Liver (tissue), 9 donors: ENCODE results near the gene CFAP61. TPM values are rescaled to one million over a fixed set of nuclear protein-coding genes. Genes with fewer than 3 reads are reported as not detected.

ENCODE experiments used
- DNase-seq: peaks from one replicate; pipeline ENCODE4 v3.0.0-alpha.2; 2017; ENCODE audit warnings: low spot score
- H3K27ac ChIP-seq, 2 donors: one replicate each; pipeline ENCODE4 v1.7.0; 2013; ENCODE audit warnings: inconsistent platforms in 2 of 2, low read length in 2 of 2, control low read depth in 1 of 2, low read depth in 1 of 2, mild to moderate bottlenecking in 1 of 2
- H3K27me3 ChIP-seq, 4 donors: one replicate each; pipeline versions ENCODE4 v1.6.1 to v1.7.0; 2013; ENCODE audit warnings: low read length in 3 of 4, inconsistent platforms in 1 of 4, mild to moderate bottlenecking in 1 of 4, moderate library complexity in 1 of 4; ENCODE audit not compliant: control insufficient read depth in 4 of 4, insufficient read depth in 4 of 4
- H3K36me3 ChIP-seq, 4 donors: one replicate each; pipeline versions ENCODE4 v1.6.1 to v1.7.0; 2013; ENCODE audit warnings: low read length in 3 of 4, mild to moderate bottlenecking in 3 of 4, low read depth in 1 of 4, moderate library complexity in 1 of 4; ENCODE audit not compliant: control insufficient read depth in 4 of 4, insufficient read depth in 3 of 4
- H3K4me1 ChIP-seq, 4 donors: one replicate each; pipeline versions ENCODE4 v1.6.1 to v1.7.0; 2013; ENCODE audit warnings: low read length in 3 of 4, mild to moderate bottlenecking in 3 of 4, moderate library complexity in 1 of 4; ENCODE audit not compliant: control insufficient read depth in 4 of 4, insufficient read depth in 4 of 4
- H3K4me3 ChIP-seq, 3 donors: one replicate each; pipeline versions ENCODE4 v1.6.1 to v1.7.0; 2013; ENCODE audit warnings: low read length in 3 of 3, control low read depth in 1 of 3, low read depth in 1 of 3, mild to moderate bottlenecking in 1 of 3
- H3K9ac ChIP-seq, 2 donors: one replicate each; pipeline ENCODE4 v1.7.0; 2013; ENCODE audit warnings: low read length in 2 of 2, mild to moderate bottlenecking in 2 of 2, moderate library complexity in 2 of 2, control low read depth in 1 of 2, low read depth in 1 of 2
- H3K9me3 ChIP-seq, 4 donors: one replicate each; pipeline versions ENCODE4 v1.6.1 to v1.7.0; 2013; ENCODE audit warnings: low read length in 3 of 4; ENCODE audit not compliant: control insufficient read depth in 4 of 4
- CTCF ChIP-seq: fragments of 150-350 bp; IDR thresholded peaks from 2 replicates; pipeline ENCODE4 v1.5.1; 2017; ENCODE audit warnings: improper control_type of control experiment, low read depth, low read length; ENCODE audit not compliant: missing input control
- EGR1 ChIP-seq, 2 donors: IDR thresholded peaks; 2 replicates each; pipeline ENCODE4 v1.6.1; 2016 to 2018; ENCODE audit warnings: antibody characterized with exemption in 2 of 2, low read depth in 2 of 2
- FOXA1 ChIP-seq: IDR thresholded peaks from 2 replicates; pipeline ENCODE4 v1.6.1; 2016; ENCODE audit warnings: antibody characterized with exemption
- FOXA2 ChIP-seq: IDR thresholded peaks from 2 replicates; pipeline ENCODE4 v1.6.1; 2016; ENCODE audit warnings: antibody characterized with exemption
- GABPA ChIP-seq, 2 donors: IDR thresholded peaks in 1 of 2; conservative IDR thresholded peaks in 1 of 2; 2 replicates each; pipeline ENCODE4 v1.6.1; 2016; ENCODE audit warnings: antibody characterized with exemption in 2 of 2, mild to moderate bottlenecking in 1 of 2, moderate library complexity in 1 of 2
- HNF4A ChIP-seq, 2 donors: conservative IDR thresholded peaks; 2 replicates each; pipeline ENCODE4 v1.6.1; 2016; ENCODE audit warnings: antibody characterized with exemption in 2 of 2, mild to moderate bottlenecking in 2 of 2
- HNF4G ChIP-seq: IDR thresholded peaks from 2 replicates; pipeline ENCODE4 v1.6.1; 2016; ENCODE audit warnings: antibody characterized with exemption
- JUND ChIP-seq, 2 donors: IDR thresholded peaks; 2 replicates each; pipeline ENCODE4 v1.6.1; 2016; ENCODE audit warnings: antibody characterized with exemption in 2 of 2
- MAX ChIP-seq: IDR thresholded peaks from 2 replicates; pipeline ENCODE4 v1.6.1; 2016; ENCODE audit warnings: antibody characterized with exemption
- NR2F2 ChIP-seq: IDR thresholded peaks from 2 replicates; pipeline ENCODE4 v1.6.1; 2016; ENCODE audit warnings: antibody characterized with exemption
- RAD21 ChIP-seq, 2 donors: IDR thresholded peaks; 2 replicates each; pipeline ENCODE4 v1.6.1; 2016; ENCODE audit warnings: antibody characterized with exemption in 2 of 2, mild to moderate bottlenecking in 2 of 2
- REST ChIP-seq: IDR thresholded peaks from 2 replicates; pipeline ENCODE4 v1.6.1; 2016; ENCODE audit warnings: antibody characterized with exemption, mild to moderate bottlenecking
- RXRA ChIP-seq, 2 donors: IDR thresholded peaks; 2 replicates each; pipeline ENCODE4 v1.6.1; 2017 to 2018; ENCODE audit warnings: antibody characterized with exemption in 2 of 2, mild to moderate bottlenecking in 1 of 2
- SP1 ChIP-seq: IDR thresholded peaks from 2 replicates; pipeline ENCODE4 v1.6.1; 2018; ENCODE audit warnings: antibody characterized with exemption, mild to moderate bottlenecking
- TAF1 ChIP-seq: conservative IDR thresholded peaks from 2 replicates; pipeline ENCODE4 v1.6.1; 2016; ENCODE audit warnings: antibody characterized with exemption, mild to moderate bottlenecking
- YY1 ChIP-seq: IDR thresholded peaks from 2 replicates; pipeline ENCODE4 v1.6.1; 2016; ENCODE audit warnings: antibody characterized with exemption, mild to moderate bottlenecking
- WGBS: extraction: QIAGEN DNeasy Blood & Tissue Kit; methylation state at CpG from one replicate; pipeline ENCODE4 v1.1.7; 2013; 5-methylcytosine and 5-hydroxymethylcytosine counted together
- polyA plus RNA-seq, 2 donors: library from polyadenylated mRNA; stranded (reverse) in 1 of 2; unstranded in 1 of 2; fragments of 200-250 nt in 1 of 2; fragments of >200 nt in 1 of 2; fragmentation: Nextera tagmentation in 1 of 2; extraction: Ambion mirVana in 1 of 2; gene quantifications; one replicate each; pipeline versions ENCODE4 v1.2.1 to v1.2.3, GENCODE V29; 2013 to 2015
- total RNA-seq, 2 donors: library from RNA; depleted of rRNA; stranded (reverse); fragments of >200 nt; gene quantifications; one replicate each; pipeline ENCODE4 v1.2.3, GENCODE V29; 2014
- TF ChIP-seq, protein P1 (sequence below): IDR thresholded peaks from 2 replicates; pipeline ENCODE4 v1.6.1; 2016; ENCODE audit warnings: antibody characterized with exemption
- TF ChIP-seq, protein P2 (sequence below): IDR thresholded peaks from 2 replicates; pipeline ENCODE4 v1.6.1; 2016; ENCODE audit warnings: antibody characterized with exemption
- donor health status: healthy.
- donor health status: healthy.
- donor health status: healthy.
- donor health status: healthy.
- donor health status: healthy.

The CFAP61 gene
- total and polyA plus RNA-seq, 4 donors = 0.05 TPM; not detected in 3

- H3K36me3 ChIP-seq = no peaks in the 10 kb centered on the region
- no peak overlapping the region for H3K4me3 ChIP-seq
- no peaks in the 10 kb centered on the region for H3K4me1 ChIP-seq
- H3K27ac ChIP-seq = no peak overlapping the region
- H3K27me3 ChIP-seq = peaks cover 0 to 3% (median 1%) of the 10 kb centered on the region in 4 donors
- TF ChIP-seq REST (no peak), CTCF (no peak), HNF4A (conservative IDR thresholded peaks at IDR 0.05) (no peak), FOXA1 (no peak), HNF4G (no peak), TAF1 (no peak), RXRA (IDR thresholded peaks at IDR 0.05) (no peak), SP1 (no peak), MAX (no peak), YY1 (no peak), JUND (IDR thresholded peaks at IDR 0.05) (no peak), GABPA (IDR thresholded peaks at IDR 0.05 in 1 of 2, conservative IDR thresholded peaks at IDR 0.05 in 1 of 2) (no peak), EGR1 (IDR thresholded peaks at IDR 0.05; ENCODE audit: low read depth in 2 of 2) (no peak), FOXA2 (no peak), RAD21 (IDR thresholded peaks at IDR 0.05) (no peak), NR2F2 (no peak)
- TF ChIP-seq, protein P1, sequence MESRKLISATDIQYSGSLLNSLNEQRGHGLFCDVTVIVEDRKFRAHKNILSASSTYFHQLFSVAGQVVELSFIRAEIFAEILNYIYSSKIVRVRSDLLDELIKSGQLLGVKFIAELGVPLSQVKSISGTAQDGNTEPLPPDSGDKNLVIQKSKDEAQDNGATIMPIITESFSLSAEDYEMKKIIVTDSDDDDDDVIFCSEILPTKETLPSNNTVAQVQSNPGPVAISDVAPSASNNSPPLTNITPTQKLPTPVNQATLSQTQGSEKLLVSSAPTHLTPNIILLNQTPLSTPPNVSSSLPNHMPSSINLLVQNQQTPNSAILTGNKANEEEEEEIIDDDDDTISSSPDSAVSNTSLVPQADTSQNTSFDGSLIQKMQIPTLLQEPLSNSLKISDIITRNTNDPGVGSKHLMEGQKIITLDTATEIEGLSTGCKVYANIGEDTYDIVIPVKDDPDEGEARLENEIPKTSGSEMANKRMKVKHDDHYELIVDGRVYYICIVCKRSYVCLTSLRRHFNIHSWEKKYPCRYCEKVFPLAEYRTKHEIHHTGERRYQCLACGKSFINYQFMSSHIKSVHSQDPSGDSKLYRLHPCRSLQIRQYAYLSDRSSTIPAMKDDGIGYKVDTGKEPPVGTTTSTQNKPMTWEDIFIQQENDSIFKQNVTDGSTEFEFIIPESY = no peak
- TF ChIP-seq, protein P2, sequence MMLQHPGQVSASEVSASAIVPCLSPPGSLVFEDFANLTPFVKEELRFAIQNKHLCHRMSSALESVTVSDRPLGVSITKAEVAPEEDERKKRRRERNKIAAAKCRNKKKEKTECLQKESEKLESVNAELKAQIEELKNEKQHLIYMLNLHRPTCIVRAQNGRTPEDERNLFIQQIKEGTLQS = no peak
- H3K9ac ChIP-seq = no peak overlapping the region
- WGBS = 87% methylated on average over 9 of the region's 9 CpGs
- no peak for DNase-seq
- no peaks in the 10 kb centered on the region for H3K9me3 ChIP-seq
These were observed 24.1 kb downstream of the CFAP61 start for GRCh38 chr20:20076297-20077065.
